KOPT-K1 (cell line): ENCODE results near the gene SCLY.

Experiments
- H3K27ac ChIP-seq: fragments of 200-600 bp; sonication (generic); 2 replicates; pipeline ENCODE4 v1.5.1; 2016; ENCODE audit warnings: antibody characterized with exemption, mild to moderate bottlenecking, low read depth, low read length; ENCODE audit not compliant: poor library complexity, severe bottlenecking
- H3K36me3 ChIP-seq: fragments of 200-600 bp; sonication (generic); 2 replicates; pipeline ENCODE4 v1.5.1; 2017; ENCODE audit warnings: antibody characterized with exemption, mild to moderate bottlenecking, low read length, moderate library complexity; ENCODE audit not compliant: insufficient read depth
- H3K9me3 ChIP-seq: fragments of 200-600 bp; sonication (generic); 2 replicates; pipeline ENCODE4 v1.5.1; 2017; ENCODE audit warnings: antibody characterized with exemption, low read length, mild to moderate bottlenecking; ENCODE audit not compliant: insufficient read depth, poor library complexity, severe bottlenecking

Gene SCLY

GRCh38 chr2:238136820-238137537 lies 76.2 kb downstream of the SCLY start:
- Histone ChIP-seq H3K36me3 (no peaks in the 10 kb centered on the region), H3K9me3 (no peaks in the 10 kb centered on the region), H3K27ac (no peak overlapping the region)

- Histone ChIP-seq H3K9me3 (no peaks in the 10 kb centered on the region), H3K27ac (no peak overlapping the region)
These were observed 77.1 kb downstream of the SCLY start for GRCh38 chr2:238137885-238138284.

DNA sequence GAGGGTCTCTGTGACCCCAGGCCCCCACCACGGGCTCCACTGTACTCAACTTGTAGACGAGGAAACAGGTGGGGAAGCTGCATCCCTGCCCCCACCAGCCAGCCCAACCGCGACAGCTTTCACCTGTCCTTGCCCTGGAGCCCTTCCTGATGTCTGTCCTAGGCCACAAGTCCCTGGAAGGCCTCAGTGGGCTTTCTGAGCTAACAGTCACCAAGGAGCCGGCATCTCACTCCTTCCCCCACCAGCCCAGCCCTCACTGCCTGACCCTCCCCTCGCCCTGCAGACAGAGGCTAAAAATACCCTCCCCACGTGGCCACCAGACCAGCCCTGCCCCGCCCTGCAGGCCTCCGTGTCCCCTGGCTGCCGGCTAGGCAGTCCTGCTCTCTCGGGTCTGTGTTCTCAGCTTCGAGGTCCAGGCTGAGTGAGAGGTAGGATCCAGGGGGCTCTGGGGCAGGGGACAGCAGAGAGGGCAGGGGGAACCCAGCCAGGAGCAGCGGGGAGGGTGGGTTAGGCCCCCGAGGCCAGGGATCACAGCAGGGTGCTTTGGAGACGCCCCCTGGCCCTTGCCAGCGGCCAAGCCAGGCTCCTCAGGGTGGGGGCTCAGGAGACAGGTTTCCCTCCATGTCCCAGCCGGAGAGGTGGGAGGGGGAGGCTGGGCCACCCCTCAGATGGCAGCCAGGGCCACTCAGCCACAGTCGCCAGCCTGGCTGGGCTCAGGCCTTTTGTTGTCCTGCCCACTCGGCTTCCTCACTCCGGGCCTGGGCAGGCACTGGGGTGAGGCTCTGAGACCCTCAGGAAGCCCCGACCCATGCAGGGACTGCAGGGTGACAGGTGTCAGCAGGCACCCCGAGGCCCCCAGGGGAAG lies 77.8 kb downstream of the SCLY start, which contains the start of gene KLHL30:
TSS of gene KLHL30 (plus strand) at position 338 of the 865 bp plus-strand sequence. CDS start 2,087 bp downstream, outside the sequence.
- no peak within 1 kb of the TSS for H3K27ac ChIP-seq
- H3K9me3 ChIP-seq: no peaks in the 10 kb centered on the region
- no peaks in the 10 kb centered on the region for H3K36me3 ChIP-seq

More at GRCh38 chr2:238137885-238138284, 77.1 kb downstream of the SCLY start:
- H3K36me3 ChIP-seq: no peaks in the 10 kb centered on the region

DNA sequence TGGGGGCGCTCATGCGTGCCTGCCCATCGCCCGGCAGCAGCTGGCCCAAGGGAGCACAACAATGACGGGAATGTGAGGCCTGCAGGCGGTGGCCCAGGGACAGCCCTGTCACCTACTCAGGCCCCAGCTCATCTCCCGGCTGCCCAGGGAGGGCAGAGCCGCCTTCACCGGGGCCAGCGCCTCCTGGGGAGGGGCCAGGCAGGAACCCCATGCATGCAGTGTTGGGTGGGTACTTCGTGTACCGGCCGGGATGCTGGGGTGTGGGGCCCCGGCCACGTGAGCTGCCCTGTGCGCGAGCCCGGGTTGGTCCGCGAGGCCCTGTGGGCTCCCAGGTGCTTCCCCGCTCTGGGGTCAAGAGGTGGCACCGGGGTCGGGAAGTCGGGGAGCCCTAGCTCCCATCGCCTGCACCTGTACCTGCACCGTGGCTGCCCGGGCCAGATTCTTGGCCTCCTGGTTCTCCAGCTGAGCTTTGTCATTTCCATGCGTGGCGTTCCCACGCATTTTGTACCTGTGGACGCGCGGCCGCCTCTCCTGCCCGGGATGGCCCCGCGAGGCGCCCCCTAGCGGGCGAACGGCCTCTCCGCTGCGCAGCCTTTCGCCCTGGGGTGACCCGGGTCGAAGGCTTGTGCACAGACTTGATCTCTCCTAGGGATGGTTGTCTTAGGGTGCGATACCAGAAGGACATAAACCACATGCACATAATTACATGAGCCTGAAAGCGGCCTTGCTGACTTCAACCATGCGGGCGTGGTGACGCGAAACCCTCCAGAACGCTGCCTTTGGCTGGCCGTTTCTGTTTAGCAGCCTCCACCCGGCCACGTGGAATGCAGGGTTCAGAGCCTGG lies 78.6 kb downstream of the SCLY start:
- Histone ChIP-seq H3K36me3 (no peaks in the 10 kb centered on the region), H3K9me3 (no peaks in the 10 kb centered on the region), H3K27ac (no peak overlapping the region)

- no peaks in the 10 kb centered on the region for H3K9me3 ChIP-seq
- no peaks in the 10 kb centered on the region for H3K36me3 ChIP-seq
- no peak overlapping the region for H3K27ac ChIP-seq
These were observed 79.2 kb downstream of the SCLY start for GRCh38 chr2:238140040-238140439.

DNA sequence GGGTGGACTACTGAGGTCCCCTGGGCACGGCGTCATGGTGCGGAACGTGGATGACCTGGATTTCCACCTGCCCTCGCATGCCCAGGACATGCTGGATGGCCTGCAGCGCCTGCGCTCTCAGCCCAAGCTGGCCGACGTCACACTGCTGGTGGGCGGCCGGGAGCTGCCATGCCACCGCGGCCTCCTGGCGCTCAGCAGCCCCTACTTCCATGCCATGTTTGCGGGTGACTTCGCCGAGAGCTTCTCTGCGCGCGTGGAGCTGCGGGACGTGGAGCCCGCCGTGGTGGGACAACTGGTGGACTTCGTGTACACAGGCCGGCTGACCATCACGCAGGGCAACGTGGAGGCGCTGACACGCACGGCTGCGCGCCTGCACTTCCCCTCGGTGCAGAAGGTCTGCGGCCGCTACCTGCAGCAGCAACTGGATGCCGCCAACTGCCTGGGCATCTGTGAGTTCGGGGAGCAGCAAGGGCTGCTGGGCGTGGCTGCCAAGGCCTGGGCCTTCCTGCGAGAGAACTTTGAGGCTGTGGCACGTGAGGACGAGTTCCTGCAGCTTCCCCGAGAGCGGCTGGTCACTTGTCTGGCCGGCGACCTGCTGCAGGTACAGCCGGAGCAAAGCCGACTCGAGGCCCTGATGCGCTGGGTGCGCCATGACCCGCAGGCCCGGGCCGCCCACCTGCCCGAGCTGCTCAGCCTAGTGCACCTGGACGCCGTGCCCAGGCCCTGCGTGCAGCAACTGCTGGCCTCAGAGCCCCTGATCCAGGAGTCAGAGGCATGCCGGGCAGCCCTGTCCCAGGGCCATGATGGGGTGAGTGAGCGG lies 80.1 kb downstream of the SCLY start:
- H3K9me3 ChIP-seq: no peaks in the 10 kb centered on the region
- no peak overlapping the region for H3K27ac ChIP-seq
- no peaks in the 10 kb centered on the region for H3K36me3 ChIP-seq

DNA sequence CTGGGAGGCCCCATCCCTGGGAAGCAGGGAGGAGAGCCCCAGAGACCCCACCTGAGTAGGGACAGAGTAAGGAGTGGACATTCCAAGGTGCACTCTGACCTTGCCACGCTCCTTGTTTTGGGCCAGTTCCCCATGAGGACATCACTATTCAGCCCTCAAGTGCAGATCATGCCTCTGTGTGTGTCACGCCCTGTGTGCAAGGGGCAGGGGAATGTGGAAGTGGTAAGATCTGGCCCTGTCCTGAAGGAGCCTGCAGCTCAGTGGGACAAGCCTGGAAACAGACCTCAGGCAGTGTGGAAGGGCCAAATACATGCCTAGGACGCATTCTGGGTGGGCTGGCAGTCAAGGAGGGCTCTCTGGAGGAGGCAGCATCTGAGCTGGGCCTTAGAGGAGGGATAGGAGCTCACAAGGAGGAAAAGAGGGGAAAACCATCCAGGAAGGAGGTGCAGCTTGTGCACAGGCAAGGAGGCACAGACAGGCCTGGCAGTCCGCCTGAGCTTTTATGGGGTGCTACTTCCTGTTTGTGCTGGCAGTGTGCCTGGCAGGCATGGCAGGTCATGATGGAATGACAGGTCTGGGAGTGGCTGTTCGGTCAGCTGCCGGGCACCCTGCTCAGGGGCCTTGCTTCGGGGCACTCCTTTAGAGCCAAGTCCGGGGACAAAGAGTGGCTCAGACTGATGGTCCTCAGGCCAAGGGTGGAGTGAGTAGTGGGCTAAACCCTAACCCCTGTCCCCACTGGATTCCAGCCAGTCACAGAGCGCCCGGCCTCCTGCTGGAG lies 80.9 kb downstream of the SCLY start:
- Histone ChIP-seq H3K27ac (no peak overlapping the region), H3K9me3 (no peaks in the 10 kb centered on the region), H3K36me3 (no peaks in the 10 kb centered on the region)

DNA sequence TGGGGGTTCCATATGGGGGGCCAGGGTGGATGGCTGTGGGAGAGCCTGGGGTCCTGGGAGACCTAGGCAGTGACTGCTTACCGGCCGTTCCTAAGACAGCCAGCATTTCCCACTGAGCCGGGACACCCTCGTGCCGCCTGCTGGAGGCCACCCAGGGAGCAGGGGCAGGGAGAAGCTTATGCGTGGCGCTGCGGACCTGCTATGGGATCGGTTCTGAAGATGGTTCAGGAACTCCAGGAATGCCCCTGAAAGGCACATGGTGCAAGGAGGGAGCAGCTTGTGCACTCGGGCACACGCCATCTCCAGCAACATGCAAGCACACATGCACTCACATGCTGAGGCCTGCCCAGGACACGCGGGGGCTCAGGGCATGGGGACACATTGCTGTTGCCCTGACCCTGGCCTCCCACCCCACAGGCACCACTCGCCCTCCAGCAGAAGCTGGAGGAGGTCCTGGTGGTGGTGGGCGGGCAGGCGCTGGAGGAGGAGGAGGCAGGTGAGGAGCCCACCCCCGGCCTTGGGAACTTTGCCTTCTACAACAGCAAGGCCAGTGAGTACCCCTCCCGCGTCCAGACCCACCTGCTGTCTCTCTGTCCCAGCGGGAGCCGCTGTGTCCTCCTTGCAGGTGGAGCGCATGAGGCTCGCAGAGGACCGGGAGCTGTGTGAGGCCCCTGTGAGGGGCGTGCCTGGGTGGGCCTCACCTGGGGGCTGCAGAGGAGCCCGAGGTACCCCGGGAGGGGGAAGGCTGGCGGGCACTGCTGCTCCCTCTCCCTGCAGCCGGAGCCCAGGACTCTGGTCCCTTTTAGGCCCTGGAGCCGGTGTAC lies 81.8 kb downstream of the SCLY start:
- Histone ChIP-seq H3K36me3 (no peaks in the 10 kb centered on the region), H3K27ac (no peak overlapping the region), H3K9me3 (no peaks in the 10 kb centered on the region)

DNA sequence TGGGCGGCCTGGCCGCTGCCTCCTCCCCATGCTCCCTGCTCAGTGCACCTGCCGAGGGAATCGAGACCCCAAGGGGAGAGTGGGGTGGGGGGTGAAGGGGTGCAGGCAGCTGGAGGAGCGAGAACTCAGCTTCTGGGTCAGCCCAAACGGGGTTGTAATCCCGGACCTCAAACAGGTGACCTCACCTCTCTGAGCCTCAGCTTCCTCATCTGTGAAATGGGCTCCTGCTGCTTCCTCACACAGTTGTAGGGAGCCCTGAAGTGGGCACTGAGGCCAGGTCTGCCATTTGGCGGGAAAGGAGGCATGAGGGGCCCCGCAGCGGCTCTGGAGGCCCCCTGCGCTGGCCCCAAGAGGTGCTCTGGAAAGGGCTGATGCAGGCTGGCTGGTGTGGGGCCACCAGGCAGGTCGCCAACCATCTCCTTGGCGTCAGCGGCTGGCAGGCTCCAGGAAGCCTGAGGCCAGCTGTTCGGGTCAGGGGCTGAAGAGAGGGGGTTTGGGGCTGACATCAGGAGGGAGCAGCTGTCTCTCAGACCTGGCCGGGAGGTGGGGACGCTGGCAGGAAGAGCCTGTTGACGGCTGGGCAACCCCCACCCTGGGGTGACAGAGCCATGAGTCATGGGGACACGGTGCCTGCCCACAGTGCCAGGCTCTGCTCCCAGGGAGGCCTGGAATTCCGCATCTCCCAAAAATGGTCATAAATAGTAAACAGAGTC lies 82.6 kb downstream of the SCLY start:
- Histone ChIP-seq H3K9me3 (no peaks in the 10 kb centered on the region), H3K27ac (no peak overlapping the region), H3K36me3 (no peaks in the 10 kb centered on the region)

- Histone ChIP-seq H3K9me3 (no peaks in the 10 kb centered on the region), H3K36me3 (no peaks in the 10 kb centered on the region), H3K27ac (no peak overlapping the region)
These were observed 83.5 kb downstream of the SCLY start for GRCh38 chr2:238144262-238144661.

DNA sequence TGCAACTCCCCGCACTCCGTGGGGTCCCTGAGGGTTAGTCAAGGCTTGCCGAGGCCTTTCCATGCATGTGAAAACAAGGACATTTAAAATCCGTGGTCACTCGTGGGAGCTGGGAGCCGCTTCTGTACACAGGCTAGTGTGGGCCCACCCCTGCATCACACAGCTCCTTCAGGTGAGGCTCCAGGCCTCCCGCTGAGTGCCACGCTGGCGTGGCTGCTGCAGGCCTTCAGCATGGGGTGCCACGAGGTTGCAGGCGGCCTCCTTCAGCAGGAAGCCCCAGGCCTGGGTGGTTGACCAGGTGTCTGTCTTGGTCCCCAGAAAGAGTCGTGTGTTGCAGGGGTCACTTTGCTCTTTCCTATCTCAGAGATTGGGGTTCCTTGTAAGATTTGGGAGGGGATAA lies 84.2 kb downstream of the SCLY start:
- Histone ChIP-seq H3K36me3 (no peaks in the 10 kb centered on the region), H3K27ac (no peak overlapping the region), H3K9me3 (no peaks in the 10 kb centered on the region)

DNA sequence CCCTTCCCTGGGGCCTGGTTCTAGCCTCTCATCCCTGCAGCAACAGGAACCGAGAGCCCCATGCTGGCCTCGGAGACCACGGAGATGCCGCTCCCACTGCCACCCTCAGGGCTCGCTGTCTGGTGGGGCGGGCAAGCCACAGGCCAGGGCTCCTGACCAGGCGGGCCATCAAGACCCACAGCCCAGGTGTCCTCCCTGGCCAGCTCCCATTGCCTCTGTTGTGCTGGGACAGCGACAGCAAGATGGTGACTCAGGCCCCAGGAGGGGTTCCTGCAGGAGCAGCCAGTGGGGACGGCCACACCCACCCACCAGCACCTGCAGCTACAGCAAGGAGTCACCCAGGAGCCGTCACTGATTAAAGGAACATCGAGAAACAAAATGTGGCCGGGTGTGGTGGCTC lies 85.0 kb downstream of the SCLY start:
- Histone ChIP-seq H3K27ac (no peak overlapping the region), H3K9me3 (no peaks in the 10 kb centered on the region), H3K36me3 (no peaks in the 10 kb centered on the region)
